Measurements from ENCODE around the gene GALNT9. TPM values are rescaled to one million over a fixed set of nuclear protein-coding genes. Genes with fewer than 3 reads are reported as not detected.

GALNT9 gene
- polyA plus RNA-seq, 1 experiment, result not detected

GRCh38 chr12:132176385-132176919, 152.9 kb downstream of the GALNT9 start:
- ChIA-PET POLR2A (no interaction called here), CTCF (interaction anchor here (1.4 kb wide), 1 partner anchor 23 kb away, joined by 4 read pairs; no protein-coding TSS in a partner anchor)
- Histone ChIP-seq H3K4me3 (ENCODE audit: low read depth, low read length) (no peak overlapping the region), H3K36me3 (ENCODE audit: control insufficient read depth, insufficient read depth, low read length) (no peaks in the 10 kb centered on the region), H3K27me3 (ENCODE audit: control insufficient read depth, insufficient read depth, low read length) (peaks cover 33% of the 10 kb centered on the region)
- no peak for DNase-seq (ENCODE audit: low read depth)
- no peak for TF ChIP-seq CTCF (IDR thresholded peaks at IDR 0.05; ENCODE audit: insufficient read depth, low read depth, low read length)

DNA sequence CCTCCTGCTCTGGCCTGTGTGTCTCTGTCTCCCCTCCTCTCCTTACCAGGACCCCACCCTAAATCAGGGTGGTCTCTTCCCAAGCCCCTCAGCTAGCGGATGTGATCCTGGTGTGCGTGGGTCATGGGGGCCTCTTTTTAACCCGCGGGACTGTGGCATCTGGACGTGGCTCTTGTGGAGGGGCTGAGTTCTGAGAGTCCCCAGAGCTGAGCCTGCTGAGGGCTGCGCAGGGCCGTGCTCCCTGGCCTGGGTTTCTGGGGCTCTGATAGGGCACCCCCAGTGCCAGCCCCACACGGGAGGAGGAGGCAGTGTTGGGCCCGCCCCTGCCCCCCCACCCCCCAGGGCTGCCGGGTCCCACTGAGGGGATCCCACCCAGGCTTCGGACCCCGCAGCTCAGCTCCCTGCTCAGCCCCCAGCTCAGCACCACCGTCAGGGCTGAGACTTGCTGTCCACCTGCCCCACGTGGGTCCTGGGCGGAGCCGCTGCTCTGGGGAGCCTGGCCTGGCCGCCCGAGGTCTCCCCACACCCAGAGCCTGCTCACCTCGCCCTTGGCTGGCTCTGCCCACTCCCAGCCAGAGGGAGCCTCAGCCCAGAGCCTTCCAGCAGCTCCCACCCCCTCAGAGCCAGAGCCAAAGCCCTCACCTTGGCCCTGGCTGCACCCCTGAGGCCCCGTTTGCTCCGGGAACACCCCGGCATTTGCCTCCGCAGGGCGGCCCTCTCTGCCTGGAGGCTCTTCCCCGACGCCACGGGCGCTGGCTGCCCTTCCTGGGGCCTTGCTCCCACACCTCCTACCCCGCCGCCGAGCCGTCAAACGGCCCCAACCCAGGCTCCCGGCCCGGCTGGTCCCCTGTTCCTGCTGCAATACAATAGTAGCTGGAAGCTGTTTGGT, 153.6 kb downstream of the GALNT9 start:
- ChIA-PET POLR2A (no interaction called here), CTCF (interaction anchor here (1.4 kb wide), 1 partner anchor 22 kb away, joined by 4 read pairs; no protein-coding TSS in a partner anchor)
- no peaks in the 10 kb centered on the region for H3K36me3 ChIP-seq (ENCODE audit: control insufficient read depth, insufficient read depth, low read length)
- TF ChIP-seq CTCF (IDR thresholded peaks at IDR 0.05; ENCODE audit: insufficient read depth, low read depth, low read length), result no peak
- DNase-seq (ENCODE audit: low read depth), result no peak
- no peak overlapping the region for H3K4me3 ChIP-seq (ENCODE audit: low read depth, low read length)
- peaks cover 34% of the 10 kb centered on the region for H3K27me3 ChIP-seq (ENCODE audit: control insufficient read depth, insufficient read depth, low read length)

GRCh38 chr12:132174839-132175490, 154.4 kb downstream of the GALNT9 start:
- Histone ChIP-seq H3K27me3 (ENCODE audit: control insufficient read depth, insufficient read depth, low read length) (peaks cover 32% of the 10 kb centered on the region), H3K36me3 (ENCODE audit: control insufficient read depth, insufficient read depth, low read length) (no peaks in the 10 kb centered on the region), H3K4me3 (ENCODE audit: low read depth, low read length) (no peak overlapping the region)
- ChIA-PET CTCF (interaction anchor here (1.0 kb wide), 1 partner anchor 21 kb away, joined by 4 read pairs; no protein-coding TSS in a partner anchor), POLR2A (no interaction called here)
- TF ChIP-seq CTCF (IDR thresholded peaks at IDR 0.05; ENCODE audit: insufficient read depth, low read depth, low read length), result no peak
- DNase-seq (ENCODE audit: low read depth), result no peak

GRCh38 chr12:132174015-132174838, 155.2 kb downstream of the GALNT9 start:
- CTCF ChIA-PET, result interaction anchor here (1.0 kb wide), 1 partner anchor 20 kb away, joined by 4 read pairs; no protein-coding TSS in a partner anchor
- no peak for TF ChIP-seq CTCF (IDR thresholded peaks at IDR 0.05; ENCODE audit: insufficient read depth, low read depth, low read length)
- DNase-seq (ENCODE audit: low read depth), result no peak
- Histone ChIP-seq H3K36me3 (ENCODE audit: control insufficient read depth, insufficient read depth, low read length) (no peaks in the 10 kb centered on the region), H3K27me3 (ENCODE audit: control insufficient read depth, insufficient read depth, low read length) (peaks cover 26% of the 10 kb centered on the region), H3K4me3 (ENCODE audit: low read depth, low read length) (no peak overlapping the region)
- POLR2A ChIA-PET, result no interaction called here

Data from BJ (cell line).